ENCODE measurements around the gene UBE2M. TPM values are rescaled to one million over a fixed set of nuclear protein-coding genes. Genes with fewer than 3 reads are reported as not detected.
A peak's percentile ranks its signal among the peaks of the same experiment; 100 is the strongest.

UBE2M gene
- total and polyA plus RNA-seq, 7 experiments from 2014 or later = 7.5 to 92.1 (median 49.3) TPM

DNA sequence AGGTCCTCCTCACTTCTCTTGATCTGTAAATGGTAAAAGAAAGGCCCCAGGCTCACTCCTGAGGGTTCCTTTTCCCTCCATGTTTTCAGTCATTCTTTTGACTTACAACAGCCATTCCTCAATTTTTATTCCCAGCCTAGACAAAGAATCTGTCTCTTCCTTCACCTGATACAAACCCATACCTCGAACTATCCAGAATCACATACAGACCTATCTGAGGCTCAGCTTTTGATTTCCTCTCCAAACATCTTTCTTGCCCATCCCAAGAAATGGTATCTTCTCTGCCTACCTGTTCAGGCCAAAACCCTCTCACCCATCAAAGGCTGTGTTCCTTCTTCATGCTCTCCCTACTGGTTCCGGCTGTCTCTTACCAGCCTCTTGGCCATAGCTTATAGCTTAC, 5.8 kb downstream of the UBE2M start:
- ChIA-PET CTCF (no interaction called here), POLR2A (interaction anchor here (0.6 to 3.3 kb wide), 4 partner anchors 10 to 93 kb away, joined by 3 to 32 read pairs (median 8); partner anchors contain the start of gene ZBTB45)
- Histone ChIP-seq H3K36me3 (ENCODE audit: control insufficient read depth in 2 of 3, insufficient read depth in 3 of 3, low read length in 3 of 3) (peaks cover 5 to 65% (median 27%) of the 10 kb centered on the region in 3 experiments), H3K27ac (ENCODE audit: low read depth, low read length) (peak overlapping the region; percentile 1), H3K4me3 (ENCODE audit: low read length) (no peak overlapping the region), H3K27me3 (ENCODE audit: control insufficient read depth in 2 of 2, insufficient read depth in 2 of 2, low read length in 2 of 2) (no peaks in the 10 kb centered on the region), H3K9me3 (ENCODE audit: control insufficient read depth in 2 of 3, low read length in 3 of 3) (no peaks in the 10 kb centered on the region), H3K4me1 (ENCODE audit: control insufficient read depth in 2 of 2, insufficient read depth in 2 of 2, low read length in 2 of 2) (peaks cover 26 to 31% of the 10 kb centered on the region in 2 donors)
- Mint-ChIP-seq H3K4me1 (peaks cover 32 to 58% (median 47%) of the 10 kb centered on the region in 7 donors), H3K27me3 (no peaks in the 10 kb centered on the region), H3K36me3 (peaks cover 8 to 48% (median 23%) of the 10 kb centered on the region in 5 donors), H3K4me3 (peak overlapping the region in 3 of 10 donors; percentile 2 to 42 (median 22)), H3K27ac (peak overlapping the region in 7 of 9 donors; percentile 21 to 96 (median 72)), H3K9me3 (peaks cover 0 to 4% (median 0%) of the 10 kb centered on the region in 11 donors)
- intact Hi-C loops (cut with micrococcal nuclease) = no loop called here
- DNase-seq = no peak
- ATAC-seq = no peak

DNA sequence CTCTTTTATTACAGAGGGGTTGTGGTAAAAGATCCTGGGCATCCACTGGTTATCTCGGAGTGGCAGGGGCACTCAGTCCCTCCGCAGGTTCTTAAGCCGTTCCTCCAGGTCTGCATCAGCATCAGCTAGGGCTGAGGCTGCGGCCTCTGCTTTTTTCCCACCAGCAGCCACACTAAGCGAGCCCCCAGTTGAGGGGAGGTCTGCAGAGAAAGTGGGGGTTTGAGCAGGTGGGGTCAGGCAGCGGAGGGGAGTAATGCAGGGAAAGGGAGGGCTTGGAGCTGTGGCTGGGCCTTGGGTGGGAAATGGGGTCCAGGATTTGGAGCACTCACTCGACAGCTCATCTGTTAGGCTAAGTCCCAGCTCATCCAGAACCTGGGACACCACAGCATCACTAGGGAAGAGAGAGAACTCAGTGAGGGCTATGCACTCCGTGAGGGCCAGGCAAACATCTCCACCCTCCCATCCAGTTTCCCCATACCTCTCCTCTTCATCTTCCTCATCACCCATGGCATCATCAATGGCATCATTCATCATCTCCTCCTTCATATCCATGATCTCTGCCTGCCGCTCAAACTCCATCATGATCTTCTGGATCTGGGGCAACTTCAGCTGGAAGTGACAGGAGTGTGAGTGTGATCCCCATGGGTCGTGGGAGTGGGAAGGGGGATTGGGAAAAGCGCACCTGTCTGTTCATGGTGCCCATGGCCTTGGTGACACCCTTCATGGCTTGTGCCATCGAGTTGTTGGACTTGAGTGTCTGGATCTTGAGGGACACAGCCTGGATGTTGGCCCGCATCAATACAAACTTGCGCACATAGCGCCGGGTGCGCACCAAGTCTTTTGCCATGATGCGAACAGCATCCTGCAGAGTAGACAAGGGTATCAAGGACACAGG, 6.6 kb downstream of the UBE2M start:
- Histone ChIP-seq H3K27me3 (ENCODE audit: control insufficient read depth in 2 of 2, insufficient read depth in 2 of 2, low read length in 2 of 2) (no peaks in the 10 kb centered on the region), H3K4me1 (ENCODE audit: control insufficient read depth in 2 of 2, insufficient read depth in 2 of 2, low read length in 2 of 2) (peaks cover 18 to 23% of the 10 kb centered on the region in 2 donors), H3K4me3 (ENCODE audit: low read length) (no peak overlapping the region), H3K9me3 (ENCODE audit: control insufficient read depth in 2 of 3, low read length in 3 of 3) (no peaks in the 10 kb centered on the region), H3K36me3 (ENCODE audit: control insufficient read depth in 2 of 3, insufficient read depth in 3 of 3, low read length in 3 of 3) (peaks cover 5 to 73% (median 32%) of the 10 kb centered on the region in 3 experiments), H3K27ac (ENCODE audit: low read depth, low read length) (peak overlapping the region; percentile 1)
- Mint-ChIP-seq H3K36me3 (peaks cover 8 to 48% (median 23%) of the 10 kb centered on the region in 5 donors), H3K27me3 (no peaks in the 10 kb centered on the region), H3K4me1 (peaks cover 28 to 58% (median 45%) of the 10 kb centered on the region in 7 donors), H3K9me3 (peaks cover 0 to 4% (median 0%) of the 10 kb centered on the region in 11 donors), H3K4me3 (peak overlapping the region in 2 of 10 donors; percentile 10 to 22), H3K27ac (peak overlapping the region in 2 of 9 donors; percentile 72 to 96)
- intact Hi-C loops (cut with micrococcal nuclease) = no loop called here
- ATAC-seq (no peak), DNase-seq (no peak)
- ChIA-PET CTCF (interaction anchor here (1.5 kb wide), 1 partner anchor 32 kb away, joined by 3 read pairs; the partner anchor contains the start of gene ZBTB45), POLR2A (interaction anchor here (0.9 to 1.9 kb wide), 2 partner anchors 10 to 21 kb away, joined by 7 to 9 read pairs; partner anchors contain the start of gene MZF1)

DNA sequence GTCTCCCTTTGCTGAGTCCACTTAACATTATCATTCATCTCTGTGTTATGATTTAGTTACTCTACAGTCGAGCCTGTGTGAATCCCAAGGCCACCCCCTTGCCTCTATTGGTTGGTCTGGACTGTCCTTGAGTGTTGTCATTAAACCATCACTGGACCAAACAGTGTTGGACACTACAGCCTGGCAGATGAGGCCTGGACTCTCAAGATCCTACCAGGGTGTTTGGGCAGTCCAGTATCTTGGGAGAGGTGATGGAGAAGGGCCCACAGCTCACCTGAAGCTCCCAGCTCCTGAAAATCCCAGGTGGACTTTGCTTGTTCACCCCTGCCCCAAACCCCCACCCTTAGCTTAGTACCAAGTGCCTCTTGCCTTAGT, 7.3 kb downstream of the UBE2M start:
- Histone ChIP-seq H3K4me1 (ENCODE audit: control insufficient read depth in 2 of 2, insufficient read depth in 2 of 2, low read length in 2 of 2) (peaks cover 23 to 24% of the 10 kb centered on the region in 2 donors), H3K27ac (ENCODE audit: low read depth, low read length) (no peak overlapping the region), H3K4me3 (ENCODE audit: low read length) (no peak overlapping the region), H3K9me3 (ENCODE audit: control insufficient read depth in 2 of 3, low read length in 3 of 3) (no peaks in the 10 kb centered on the region), H3K27me3 (ENCODE audit: control insufficient read depth in 2 of 2, insufficient read depth in 2 of 2, low read length in 2 of 2) (no peaks in the 10 kb centered on the region), H3K36me3 (ENCODE audit: control insufficient read depth in 2 of 3, insufficient read depth in 3 of 3, low read length in 3 of 3) (peaks cover 5 to 74% (median 34%) of the 10 kb centered on the region in 3 experiments)
- H3K36me3 Mint-ChIP-seq = peaks cover 8 to 50% (median 25%) of the 10 kb centered on the region in 5 donors
- H3K4me3 Mint-ChIP-seq = no peak overlapping the region
- peaks cover 0 to 7% (median 0%) of the 10 kb centered on the region in 11 donors for H3K9me3 Mint-ChIP-seq
- ChIA-PET CTCF (interaction anchor here (1.5 kb wide), 1 partner anchor 31 kb away, joined by 3 read pairs; the partner anchor contains the start of gene ZBTB45), POLR2A (interaction anchor here (0.9 to 1.9 kb wide), 2 partner anchors 11 to 22 kb away, joined by 7 to 9 read pairs; partner anchors contain the start of gene MZF1)
- peak overlapping the region in 3 of 9 donors; percentile 38 to 69 (median 51) for H3K27ac Mint-ChIP-seq
- no peaks in the 10 kb centered on the region for H3K27me3 Mint-ChIP-seq
- H3K4me1 Mint-ChIP-seq = peaks cover 31 to 58% (median 45%) of the 10 kb centered on the region in 7 donors
- no peak for ATAC-seq
- intact Hi-C loops (cut with micrococcal nuclease) = no loop called here
- DNase-seq = no peak

DNA sequence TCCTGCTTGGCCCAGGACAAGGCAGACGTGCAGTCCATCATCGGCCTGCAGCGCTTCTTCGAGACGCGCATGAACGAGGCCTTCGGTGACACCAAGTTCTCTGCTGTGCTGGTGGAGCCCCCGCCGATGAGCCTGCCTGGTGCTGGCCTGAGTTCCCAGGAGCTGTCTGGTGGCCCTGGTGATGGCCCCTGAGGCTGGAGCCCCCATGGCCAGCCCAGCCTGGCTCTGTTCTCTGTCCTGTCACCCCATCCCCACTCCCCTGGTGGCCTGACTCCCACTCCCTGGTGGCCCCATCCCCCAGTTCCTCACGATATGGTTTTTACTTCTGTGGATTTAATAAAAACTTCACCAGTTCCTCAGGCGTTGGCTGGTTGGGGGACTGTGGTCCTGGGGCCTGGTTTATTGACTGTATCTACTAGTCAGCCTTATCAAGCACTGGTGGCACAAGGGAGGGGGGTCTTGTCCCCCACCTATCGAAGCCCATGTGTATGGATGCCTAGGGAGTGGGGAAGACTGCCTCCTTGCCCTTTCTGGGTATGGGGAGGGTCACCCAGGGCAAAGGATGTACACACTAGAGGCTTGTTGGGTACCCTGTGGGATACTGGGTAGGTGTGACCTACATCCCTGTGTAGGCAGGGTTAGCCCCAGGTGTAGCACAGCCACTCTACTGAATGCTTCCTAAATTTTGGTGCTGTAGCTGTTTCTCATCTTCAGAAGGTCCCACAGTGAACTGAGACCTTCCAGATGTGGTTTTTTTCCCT, 7.9 kb downstream of the UBE2M start:
- H3K36me3 ChIP-seq (ENCODE audit: control insufficient read depth in 2 of 3, insufficient read depth in 3 of 3, low read length in 3 of 3) = peaks cover 5 to 75% (median 36%) of the 10 kb centered on the region in 3 experiments
- Mint-ChIP-seq H3K27ac (peak overlapping the region in 2 of 9 donors; percentile 51 to 69), H3K36me3 (peaks cover 8 to 53% (median 29%) of the 10 kb centered on the region in 5 donors), H3K4me3 (no peak overlapping the region), H3K27me3 (no peaks in the 10 kb centered on the region), H3K9me3 (peaks cover 0 to 8% (median 0%) of the 10 kb centered on the region in 11 donors), H3K4me1 (peaks cover 35 to 60% (median 49%) of the 10 kb centered on the region in 7 donors)
- peaks cover 27 to 28% of the 10 kb centered on the region in 2 donors for H3K4me1 ChIP-seq (ENCODE audit: control insufficient read depth in 2 of 2, insufficient read depth in 2 of 2, low read length in 2 of 2)
- DNase-seq (no peak), ATAC-seq (no peak)
- H3K27me3 ChIP-seq (ENCODE audit: control insufficient read depth in 2 of 2, insufficient read depth in 2 of 2, low read length in 2 of 2) = no peaks in the 10 kb centered on the region
- ChIA-PET CTCF (interaction anchor here (1.5 kb wide), 1 partner anchor 31 kb away, joined by 3 read pairs; the partner anchor contains the start of gene ZBTB45), POLR2A (interaction anchor here (1.0 to 1.9 kb wide), 2 partner anchors 19 to 22 kb away, joined by 3 to 9 read pairs; partner anchors contain the start of gene MZF1)
- no peak overlapping the region for H3K27ac ChIP-seq (ENCODE audit: low read depth, low read length)
- intact Hi-C loops (cut with micrococcal nuclease) = no loop called here
- H3K9me3 ChIP-seq (ENCODE audit: control insufficient read depth in 2 of 3, low read length in 3 of 3) = no peaks in the 10 kb centered on the region
- no peak overlapping the region for H3K4me3 ChIP-seq (ENCODE audit: low read length)

DNA sequence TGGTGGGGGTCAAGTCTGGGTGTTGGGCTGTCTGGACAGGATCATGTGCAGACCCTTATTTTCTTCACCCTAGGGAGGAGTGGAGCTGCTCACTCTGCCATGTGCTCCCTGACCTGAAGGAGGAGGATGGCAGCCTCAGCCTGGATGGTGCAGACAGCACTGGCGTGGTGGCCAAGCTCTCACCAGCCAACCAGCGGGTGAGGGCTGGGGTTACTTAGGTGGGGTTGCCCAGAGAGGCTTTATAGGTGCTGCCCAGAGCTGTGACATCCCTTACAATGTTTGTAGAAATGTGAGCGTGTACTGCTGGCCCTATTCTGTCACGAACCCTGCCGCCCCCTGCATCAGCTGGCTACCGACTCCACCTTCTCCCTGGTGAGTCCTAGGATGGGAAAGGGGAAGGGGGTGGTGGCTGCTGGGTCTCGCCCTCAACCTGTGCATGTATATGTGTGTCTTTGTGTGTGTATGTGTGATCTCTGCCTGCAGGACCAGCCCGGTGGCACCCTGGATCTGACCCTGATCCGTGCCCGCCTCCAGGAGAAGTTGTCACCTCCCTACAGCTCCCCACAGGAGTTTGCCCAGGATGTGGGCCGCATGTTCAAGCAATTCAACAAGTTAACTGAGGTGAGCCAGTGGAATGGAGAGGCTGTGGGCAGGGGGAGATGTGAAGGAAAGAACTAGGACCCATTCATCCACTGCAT, 8.6 kb downstream of the UBE2M start:
- Mint-ChIP-seq H3K27ac (peak overlapping the region in 3 of 9 donors; percentile 31 to 47 (median 38)), H3K4me1 (peaks cover 35 to 57% (median 45%) of the 10 kb centered on the region in 7 donors), H3K27me3 (peaks cover 0 to 2% (median 0%) of the 10 kb centered on the region in 5 donors), H3K4me3 (no peak overlapping the region), H3K36me3 (peaks cover 8 to 54% (median 29%) of the 10 kb centered on the region in 5 donors), H3K9me3 (peaks cover 0 to 14% (median 0%) of the 10 kb centered on the region in 11 donors)
- Histone ChIP-seq H3K27me3 (ENCODE audit: control insufficient read depth in 2 of 2, insufficient read depth in 2 of 2, low read length in 2 of 2) (no peaks in the 10 kb centered on the region), H3K27ac (ENCODE audit: low read depth, low read length) (peak overlapping the region; percentile 14), H3K36me3 (ENCODE audit: control insufficient read depth in 2 of 3, insufficient read depth in 3 of 3, low read length in 3 of 3) (peaks cover 5 to 82% (median 36%) of the 10 kb centered on the region in 3 experiments), H3K9me3 (ENCODE audit: control insufficient read depth in 2 of 3, low read length in 3 of 3) (no peaks in the 10 kb centered on the region), H3K4me1 (ENCODE audit: control insufficient read depth in 2 of 2, insufficient read depth in 2 of 2, low read length in 2 of 2) (peaks cover 25 to 26% of the 10 kb centered on the region in 2 donors), H3K4me3 (ENCODE audit: low read length) (no peak overlapping the region)
- peak in 1 of 9 donors; percentile 21 for DNase-seq
- no peak for ATAC-seq
- POLR2A ChIA-PET = interaction anchor here (0.8 to 3.1 kb wide), 4 partner anchors 11 to 89 kb away, joined by 3 to 20 read pairs (median 3); partner anchors contain the start of gene UBE2M
- CTCF ChIA-PET = no interaction called here
- intact Hi-C loops (cut with micrococcal nuclease) = no loop called here

Data from naive thymus-derived CD4-positive, alpha-beta T cell (primary cell).